ENCODE data around the gene OR10G8. TPM values are rescaled to one million over a fixed set of nuclear protein-coding genes. Genes with fewer than 3 reads are reported as not detected.
"Not testable (repeated sequence)": the region's sequence is repeated elsewhere in the genome, so short reads cannot be mapped to it uniquely, and the experiment has no call there.

OR10G8 gene
- not detected in 2 replicates for total RNA-seq

DNA sequence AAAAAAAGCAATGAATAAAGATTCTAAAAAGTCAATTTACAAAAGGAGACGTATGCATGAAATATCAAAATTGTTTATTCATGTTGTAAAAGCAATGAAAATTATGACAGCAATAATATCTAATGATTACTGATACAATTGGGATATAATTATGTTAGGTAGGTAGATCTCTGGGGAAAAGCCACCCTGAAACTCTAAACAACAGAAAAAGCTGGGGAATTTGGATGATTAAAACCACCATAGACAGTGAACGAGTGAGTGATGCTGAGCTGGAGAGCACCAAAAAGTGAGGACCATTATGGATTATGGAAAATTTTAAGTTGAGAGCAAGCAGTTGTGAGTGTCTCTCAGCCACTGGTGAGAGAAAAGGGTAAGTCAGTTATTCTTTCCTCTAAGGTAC, at the start of gene OR10G8:
Gene OR10G8, plus strand, starts transcription at position 301 of the 400 bp plus-strand sequence. CDS start 2,825 bp downstream, outside the sequence.
- intact Hi-C loops (cut with micrococcal nuclease), result no loop called here

GRCh38 chr11:123977731-123978347, 48.8 kb upstream of the OR10G8 start, which contains the start of gene OR10S1:
Gene OR10S1, minus strand, starts transcription at chr11:123977781. Its CDS starts 117 bp downstream, at chr11:123977664.
- intact Hi-C loops (cut with micrococcal nuclease), result loop anchor here (10.0 kb wide), 1 partner anchor 193 kb away; no protein-coding TSS in a partner anchor

DNA sequence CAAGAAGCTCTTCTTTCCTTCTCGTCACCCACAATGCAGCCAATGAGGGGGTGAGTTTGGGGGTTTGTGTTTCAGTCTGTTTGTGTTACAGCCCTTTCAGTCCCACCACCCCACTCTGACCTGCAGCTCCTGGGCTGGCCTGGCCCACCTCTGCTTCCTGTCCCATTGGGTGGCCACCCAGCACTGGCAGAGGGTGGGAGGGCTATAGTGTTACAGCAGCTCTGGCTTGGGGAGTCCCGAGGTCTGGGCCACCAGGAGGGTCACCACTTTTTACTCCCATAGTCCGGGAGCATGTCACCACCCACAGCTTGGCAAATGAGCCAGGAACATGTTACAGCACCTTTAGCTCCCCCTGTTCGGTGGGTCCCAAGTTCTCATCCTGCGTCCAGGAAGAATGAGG, 47.3 kb upstream of the OR10G8 start:
- intact Hi-C loops (cut with micrococcal nuclease), result loop anchor here (10.0 kb wide), 1 partner anchor 195 kb away; no protein-coding TSS in a partner anchor

- intact Hi-C loops (cut with micrococcal nuclease), result no loop called here
Measured at GRCh38 chr11:123995119-123995518, 31.5 kb upstream of the OR10G8 start, which contains the start of gene OR10G6. Gene OR10G6, minus strand, starts transcription at chr11:123995161. Its CDS starts 0 bp downstream, at chr11:123995161.

DNA sequence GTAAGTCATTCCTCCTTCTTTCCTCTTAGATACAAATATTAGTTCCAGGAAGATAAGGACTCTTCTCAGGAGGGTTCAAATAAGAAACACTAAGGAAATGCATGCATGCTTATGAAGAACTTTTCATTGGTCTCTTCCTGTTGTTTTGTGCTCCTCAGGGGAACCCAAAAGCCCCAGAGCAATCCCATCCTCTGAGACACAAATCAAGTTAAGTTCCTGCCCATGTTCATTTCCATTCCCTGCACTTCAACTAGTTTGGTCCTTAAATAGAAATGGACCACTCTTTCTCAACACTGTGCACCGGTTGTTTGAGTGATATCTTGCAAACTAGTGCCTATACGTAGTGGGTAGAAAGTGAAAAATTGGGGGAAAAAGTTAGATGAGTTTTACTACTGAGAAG, 13.9 kb upstream of the OR10G8 start, which contains the start of gene OR10G4:
Gene OR10G4, plus strand, starts transcription at position 301 of the 400 bp plus-strand sequence. CDS start 2,578 bp downstream, outside the sequence.
- intact Hi-C loops (cut with micrococcal nuclease), result no loop called here

GRCh38 chr11:124015837-124016236, 10.8 kb upstream of the OR10G8 start:
- intact Hi-C loops (cut with micrococcal nuclease), result not testable (repeated sequence)

DNA sequence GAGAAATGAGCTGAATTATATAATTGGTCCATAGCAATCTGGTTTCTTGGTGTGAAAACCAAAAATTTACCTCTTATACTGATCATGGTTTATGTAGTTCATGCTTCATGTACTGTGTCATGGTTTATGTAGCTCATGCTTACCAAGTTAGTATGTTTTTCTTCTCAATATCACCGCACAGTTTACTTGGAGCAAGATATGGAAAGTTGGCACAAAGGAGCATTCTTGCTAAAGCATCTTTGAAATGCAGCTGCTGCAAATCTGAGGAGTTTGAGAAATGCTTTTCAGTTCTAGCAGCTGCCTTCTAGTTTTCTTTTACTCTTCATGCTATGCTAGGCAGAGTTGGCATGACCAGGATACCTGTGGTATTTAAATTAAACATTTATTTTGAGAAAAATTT, 10.1 kb downstream of the OR10G8 start:
- intact Hi-C loops (cut with micrococcal nuclease), result no loop called here

DNA sequence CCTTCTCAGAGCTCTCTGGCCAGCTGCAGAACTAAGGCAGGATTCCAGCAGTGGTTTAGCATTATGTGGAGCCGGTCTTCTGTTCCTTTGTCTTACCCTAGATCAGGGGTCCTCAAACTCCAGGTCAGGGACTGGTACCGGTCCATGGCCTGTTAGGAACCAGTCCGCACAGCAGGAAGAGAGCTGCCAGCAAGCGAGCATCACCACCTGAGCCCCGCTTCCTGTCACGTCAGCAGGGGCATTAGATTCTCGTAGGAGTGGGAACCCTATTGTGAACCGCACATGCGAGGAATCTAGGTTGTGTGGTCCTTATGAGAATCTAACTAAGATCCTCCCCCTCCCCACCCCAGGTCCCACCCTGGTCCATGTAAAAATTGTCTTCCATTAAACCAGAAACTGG, 13.0 kb downstream of the OR10G8 start:
- intact Hi-C loops (cut with micrococcal nuclease), result no loop called here

DNA sequence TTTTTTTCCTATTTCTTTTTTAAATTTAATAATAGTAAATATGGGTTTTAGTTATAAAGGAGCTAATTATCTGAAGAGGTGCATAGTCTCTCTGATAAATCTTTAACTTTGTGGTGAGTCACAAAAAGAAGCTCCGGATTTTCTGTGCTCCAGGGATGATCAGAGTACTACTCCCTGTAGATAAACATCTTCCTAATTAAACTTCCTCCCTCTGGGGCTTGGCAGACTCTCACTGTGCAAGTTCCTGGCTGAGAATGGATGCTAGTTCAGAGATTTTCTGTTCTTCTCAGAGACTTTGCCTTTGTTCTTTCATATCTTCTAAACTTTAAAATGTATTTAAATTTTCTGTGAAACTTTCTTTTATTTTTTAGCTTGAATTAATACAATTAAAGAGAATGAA, 14.7 kb downstream of the OR10G8 start, which contains the start of gene OR10G7:
Gene OR10G7, minus strand, starts transcription at position 72 of the 400 bp plus-strand sequence. CDS start 2,324 bp downstream, outside the sequence.
- intact Hi-C loops (cut with micrococcal nuclease), result no loop called here

DNA sequence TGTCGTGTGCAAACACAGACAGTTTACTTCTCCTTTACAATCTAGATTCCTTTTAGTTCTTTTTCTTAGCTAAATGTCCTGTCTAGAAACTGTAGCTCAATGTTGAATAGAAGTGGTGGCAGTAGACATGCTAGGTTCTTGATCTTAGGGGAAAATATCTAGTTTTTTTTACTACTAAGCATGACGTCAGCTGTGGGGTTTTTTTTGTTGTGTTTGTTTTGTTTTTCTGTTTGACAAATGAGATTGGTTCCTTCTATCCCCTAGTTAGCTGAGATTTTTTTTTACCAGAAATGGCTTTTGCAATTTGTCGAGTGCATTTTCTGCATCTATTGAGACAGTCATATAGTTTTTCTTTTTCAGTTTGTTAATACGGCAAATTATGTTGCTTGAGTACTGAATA, 16.8 kb downstream of the OR10G8 start:
- intact Hi-C loops (cut with micrococcal nuclease), result no loop called here

GRCh38 chr11:124050748-124051147, 24.1 kb downstream of the OR10G8 start:
- intact Hi-C loops (cut with micrococcal nuclease), result no loop called here

GRCh38 chr11:124052966-124053365, 26.4 kb downstream of the OR10G8 start:
- intact Hi-C loops (cut with micrococcal nuclease), result no loop called here

- intact Hi-C loops (cut with micrococcal nuclease), result loop anchor here (10.0 kb wide), 1 partner anchor 336 kb away; no protein-coding TSS in a partner anchor
Measured at GRCh38 chr11:124068601-124069110, 42.1 kb downstream of the OR10G8 start.

DNA sequence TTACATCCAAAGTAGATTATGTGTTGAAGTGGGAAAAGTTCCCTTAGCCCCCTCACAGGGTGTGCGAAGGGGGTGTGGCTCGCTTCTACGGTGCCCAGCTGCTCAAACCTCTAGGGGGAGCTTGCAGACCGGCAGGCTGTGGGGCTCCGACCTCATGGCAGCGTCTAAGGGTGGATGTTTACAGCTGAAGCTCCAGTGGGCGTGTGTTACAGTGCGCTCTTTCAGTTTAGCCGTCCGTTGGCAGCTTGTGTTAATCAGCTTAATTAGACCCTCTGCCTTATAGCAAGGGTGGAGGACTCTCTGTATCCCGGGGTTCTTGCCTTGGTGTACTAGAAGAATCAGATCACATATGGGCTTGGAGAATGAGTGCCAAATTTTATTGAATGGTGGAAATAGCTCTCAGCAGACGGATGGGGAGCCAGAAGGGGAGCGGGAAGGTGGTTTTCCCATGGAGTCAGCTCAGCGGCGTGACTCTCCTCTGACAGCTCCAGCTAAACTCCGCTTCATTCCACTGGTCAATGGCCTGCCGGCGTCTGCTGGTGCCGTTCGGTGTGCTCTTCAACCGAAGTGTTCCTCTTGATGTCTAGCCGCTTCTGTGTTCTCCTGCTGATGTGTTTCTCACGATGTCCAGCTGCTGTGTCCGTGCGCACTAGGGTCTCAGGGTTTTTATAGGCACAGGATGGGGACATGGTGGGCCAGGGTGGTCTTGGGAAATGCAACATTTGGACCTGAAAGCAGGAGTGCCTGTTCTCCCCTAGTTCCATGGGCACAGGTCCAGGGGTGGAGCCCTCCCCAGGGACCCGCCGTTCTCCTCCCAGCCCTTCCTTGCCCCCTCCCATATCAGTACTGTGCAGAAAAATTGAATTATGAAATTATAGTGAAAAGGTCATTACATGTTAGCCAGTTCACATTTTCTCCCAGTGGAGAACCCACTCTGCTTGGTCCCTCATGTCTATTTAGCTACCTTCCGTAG, 43.1 kb downstream of the OR10G8 start:
- intact Hi-C loops (cut with micrococcal nuclease), result loop anchor here (2.0 to 10.0 kb wide), 3 partner anchors 207 to 518 kb away; no protein-coding TSS in a partner anchor

DNA sequence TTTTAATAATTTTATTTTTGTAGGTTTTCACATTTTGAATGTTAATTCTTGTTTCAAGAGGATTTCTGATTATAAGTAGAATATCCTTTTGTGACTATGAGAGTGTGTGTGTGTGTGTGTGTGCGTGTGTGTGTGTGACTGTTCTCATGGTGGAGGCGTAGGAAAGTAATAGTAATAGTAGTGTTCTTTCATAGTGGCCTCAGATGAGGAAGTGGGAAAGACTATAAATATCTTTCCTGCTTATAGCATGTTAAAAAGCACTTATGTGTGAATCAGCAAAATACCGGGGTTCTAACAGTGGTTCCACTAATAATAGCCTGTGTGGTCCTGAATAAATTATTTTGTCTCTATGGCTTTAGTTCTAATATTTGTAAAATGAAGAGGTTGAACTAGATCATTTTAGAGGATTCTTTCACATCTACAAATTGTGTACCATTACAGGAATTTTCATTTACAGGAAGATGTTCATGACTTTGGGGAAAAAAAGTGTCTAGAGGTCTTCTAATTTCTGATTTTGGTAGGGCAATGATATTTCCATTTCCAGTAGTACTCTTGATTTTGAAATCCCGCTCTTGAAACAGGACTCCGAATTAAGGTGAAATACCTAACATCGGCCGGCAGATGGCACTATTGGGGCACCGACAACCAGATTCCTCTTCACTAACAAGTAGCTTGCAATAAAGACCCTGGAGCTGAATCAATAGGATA, 44.5 kb downstream of the OR10G8 start:
- intact Hi-C loops (cut with micrococcal nuclease), result loop anchor here (1.0 to 5.0 kb wide), 4 partner anchors 44 to 516 kb away; partner anchors contain the start of gene VWA5A

GRCh38 chr11:124071623-124071948, 45.0 kb downstream of the OR10G8 start:
- intact Hi-C loops (cut with micrococcal nuclease), result loop anchor here (1.0 to 5.0 kb wide), 4 partner anchors 44 to 516 kb away; partner anchors contain the start of gene VWA5A

DNA sequence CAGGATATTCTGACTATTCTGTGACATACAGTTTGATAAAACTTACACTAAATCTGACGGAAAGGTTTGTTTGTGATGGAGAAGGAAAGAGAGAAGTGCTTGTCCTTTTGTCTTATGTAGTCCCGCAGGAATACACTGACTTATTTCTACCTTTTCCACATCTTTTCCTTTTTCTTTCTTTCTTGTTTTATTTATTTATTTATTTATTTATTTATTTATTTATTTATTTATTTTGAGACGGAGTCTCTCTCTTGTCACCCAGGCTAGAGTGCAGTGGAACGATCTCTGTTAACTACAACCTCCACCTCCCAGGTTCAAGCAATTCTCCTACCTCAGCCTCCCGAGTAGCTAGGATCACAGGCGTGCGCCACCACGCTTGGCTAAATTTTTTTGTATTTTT, 45.5 kb downstream of the OR10G8 start:
- intact Hi-C loops (cut with micrococcal nuclease), result loop anchor here (5.0 kb wide), 1 partner anchor 515 kb away; no protein-coding TSS in a partner anchor

DNA sequence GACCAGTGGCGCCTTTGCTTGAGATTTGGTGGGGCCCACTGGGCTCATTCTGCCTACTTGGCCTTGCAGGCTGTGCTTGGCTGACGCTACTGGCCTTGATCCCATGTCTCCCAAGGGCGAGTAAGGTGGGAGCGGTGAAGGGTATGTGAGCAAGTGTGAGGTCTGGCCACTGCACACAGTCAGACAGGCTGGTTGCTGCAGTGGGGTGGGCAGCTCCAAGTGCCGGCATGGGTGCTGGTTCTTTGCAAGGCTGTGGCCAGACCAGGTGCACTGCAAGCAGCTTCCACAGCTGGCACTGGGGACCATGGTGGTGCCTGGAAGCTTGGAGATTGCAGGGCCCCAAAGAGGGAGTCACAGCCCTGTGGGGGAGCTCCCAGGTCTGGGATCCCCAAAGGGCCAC, 48.0 kb downstream of the OR10G8 start:
- intact Hi-C loops (cut with micrococcal nuclease), result loop anchor here (5.0 kb wide), 1 partner anchor 513 kb away; no protein-coding TSS in a partner anchor

DNA sequence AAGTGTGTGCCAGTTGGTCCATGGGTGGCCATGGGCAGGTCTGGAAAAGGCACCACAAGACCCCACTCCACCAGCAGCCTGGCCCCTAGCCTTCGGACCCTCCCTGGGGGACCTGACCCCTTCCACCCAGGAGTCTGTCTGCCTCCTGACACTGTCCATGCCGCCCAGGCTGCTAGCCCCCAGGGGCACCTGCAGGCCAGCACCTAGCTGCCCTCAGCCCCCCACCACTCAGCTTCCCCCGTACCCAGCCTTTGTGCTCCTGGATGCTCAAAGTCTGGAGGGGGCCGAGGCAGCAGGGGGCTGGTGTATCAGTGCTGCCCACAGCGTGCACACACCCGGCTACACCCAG, 48.9 kb downstream of the OR10G8 start:
- intact Hi-C loops (cut with micrococcal nuclease), result no loop called here

DNA sequence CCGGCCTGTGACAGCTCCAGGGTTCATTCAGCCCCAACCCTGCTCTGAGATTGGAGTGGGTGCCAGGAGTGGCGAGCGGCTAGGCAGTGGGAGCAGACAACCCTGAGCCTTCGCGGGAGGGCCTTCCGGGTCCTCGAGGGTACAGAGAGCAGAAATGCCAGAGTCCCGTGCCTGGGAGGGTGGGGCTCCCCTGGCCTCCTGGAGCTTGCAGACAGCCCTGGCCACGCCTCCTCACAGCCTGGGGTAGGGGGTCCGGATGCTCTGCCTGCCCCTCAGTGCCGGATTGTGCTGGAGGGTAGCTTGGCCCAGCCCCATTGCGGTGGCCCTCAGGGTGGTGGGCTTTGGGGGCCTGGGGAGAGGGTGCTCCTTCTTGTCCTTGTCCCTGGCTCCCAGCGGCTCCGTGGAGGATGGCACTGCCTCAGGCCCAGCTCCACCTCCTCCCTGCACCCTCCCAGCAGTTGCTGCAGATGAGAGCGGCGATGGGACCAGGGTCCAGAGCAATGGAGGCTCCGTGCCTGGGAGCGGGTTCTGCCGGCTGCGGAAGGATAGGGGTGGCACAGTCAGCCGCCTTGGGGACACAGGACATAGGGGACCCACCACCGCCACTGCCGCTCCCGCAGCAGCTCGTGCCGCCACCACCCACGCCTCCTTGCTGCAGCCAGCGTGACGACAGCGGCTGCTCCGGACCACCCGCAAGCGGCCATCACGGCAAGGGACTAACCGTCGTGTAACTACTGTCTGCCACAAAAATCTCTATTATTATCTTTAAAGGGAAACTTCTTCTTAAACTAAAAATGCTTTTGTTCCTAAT, 49.4 kb downstream of the OR10G8 start:
- intact Hi-C loops (cut with micrococcal nuclease), result no loop called here

Data from T-helper 2 cell treated with Interferon-gamma antibody and Interleukin-4, amounts not matched to agents 100 ng/mL and 5 ng/mL, for 36 hours (primary cell).